H1 (cell line): ENCODE data around the gene ZNF835. TPM values are rescaled to one million over a fixed set of nuclear protein-coding genes. Genes with fewer than 3 reads are reported as not detected.

Source experiments
- CTCF ChIA-PET: fragments of 300-600 bp; sonication (Branson Sonifier 250); formaldehyde crosslinking; loops from one replicate; lab custom pipeline; 2021; ENCODE audit not compliant: partially characterized antibody; lab: Charles Lee
- POLR2A ChIA-PET: fragments of 300-600 bp; sonication (Branson Sonifier 250); formaldehyde crosslinking; loops from one replicate; lab custom pipeline; 2021; ENCODE audit warnings: inconsistent platforms; ENCODE audit not compliant: partially characterized antibody; lab: Charles Lee
- DNase-seq, 2 experiments: peaks; one replicate each; pipeline versions ENCODE4 v3.0.0 to v3.0.0-alpha.2; 2010 to 2022; ENCODE audit warnings: low spot score in 2 of 2, low read depth in 1 of 2, mixed read lengths in 1 of 2
- FAIRE-seq: peaks from 2 replicates; lab custom pipeline; 2011; peaks lifted over from hg19 to GRCh38; lab: Jason Lieb, UNC
- H2AFZ ChIP-seq: 2 replicates; pipeline ENCODE4 v1.8.1; 2012; ENCODE audit warnings: low read length, inconsistent platforms
- H2AK5ac ChIP-seq: 2 replicates; pipeline ENCODE4 v1.6.1; 2013; ENCODE audit warnings: low read depth, low read length
- H2BK120ac ChIP-seq: replicated peaks from 2 replicates; pipeline ENCODE3; 2013; ENCODE audit warnings: low read depth, low read length, inconsistent platforms
- H2BK12ac ChIP-seq: 2 replicates; pipeline ENCODE4 v1.6.1; 2013; ENCODE audit warnings: low read depth, low read length
- H2BK15ac ChIP-seq: 2 replicates; pipeline ENCODE4 v1.6.1; 2013; ENCODE audit warnings: low read length
- H2BK20ac ChIP-seq: 2 replicates; pipeline ENCODE4 v1.6.1; 2013; ENCODE audit warnings: low read length
- H2BK5ac ChIP-seq: 2 replicates; pipeline ENCODE4 v1.6.1; 2013; ENCODE audit warnings: low read depth, low read length
- H3K14ac ChIP-seq: 2 replicates; pipeline ENCODE4 v1.6.1; 2013; ENCODE audit warnings: inconsistent platforms; ENCODE audit not compliant: insufficient read length
- H3K18ac ChIP-seq: 2 replicates; pipeline ENCODE4 v1.6.1; 2013; ENCODE audit warnings: low read length; ENCODE audit errors: extremely low read depth
- H3K23ac ChIP-seq: 2 replicates; pipeline ENCODE4 v1.6.1; 2013; ENCODE audit warnings: inconsistent platforms; ENCODE audit not compliant: insufficient read length
- H3K23me2 ChIP-seq: 2 replicates; pipeline ENCODE4 v1.6.1; 2013; ENCODE audit warnings: low read depth, low read length
- H3K27ac ChIP-seq: 2 replicates; pipeline ENCODE4 v1.6.1; 2011; ENCODE audit warnings: low read depth, low read length, inconsistent platforms
- H3K27me3 ChIP-seq, 4 experiments: replicated peaks in 1 of 4; 1 replicate in 1 of 4; 2 replicates in 3 of 4; pipeline versions ENCODE4 v1.6.1 to v1.8.1; 2011 to 2013; ENCODE audit warnings: low read length in 3 of 4, mild to moderate bottlenecking in 3 of 4, inconsistent platforms in 2 of 4, mixed read lengths in 2 of 4, moderate library complexity in 1 of 4; ENCODE audit not compliant: control insufficient read depth in 3 of 4, insufficient read depth in 3 of 4; ENCODE audit errors: extremely low read depth in 1 of 4
- H3K36me3 ChIP-seq, 4 experiments: 2 replicates each; pipeline versions ENCODE4 v1.6.1 to v1.8.1; 2011 to 2013; ENCODE audit warnings: mild to moderate bottlenecking in 4 of 4, low read length in 3 of 4, moderate library complexity in 2 of 4, control low read depth in 1 of 4, inconsistent platforms in 1 of 4; ENCODE audit not compliant: insufficient read depth in 4 of 4, control insufficient read depth in 2 of 4
- H3K4ac ChIP-seq: replicated peaks from 2 replicates; pipeline ENCODE3; 2013; ENCODE audit warnings: low read length, low read depth, mixed read lengths, inconsistent platforms; ENCODE audit not compliant: insufficient read length
- H3K4me1 ChIP-seq, 4 experiments: replicated peaks in 1 of 4; 1 replicate in 1 of 4; 2 replicates in 3 of 4; pipeline versions ENCODE4 v1.6.1 to v1.8.1; 2011 to 2013; ENCODE audit warnings: low read length in 3 of 4, inconsistent platforms in 2 of 4, mixed read lengths in 1 of 4; ENCODE audit not compliant: insufficient read depth in 4 of 4, control insufficient read depth in 3 of 4
- H3K4me2 ChIP-seq, 2 experiments: 2 replicates each; pipeline versions ENCODE4 v1.6.1 to v1.8.1; 2011 to 2013; ENCODE audit warnings: low read depth in 2 of 2, low read length in 2 of 2, control low read depth in 1 of 2, inconsistent platforms in 1 of 2, mild to moderate bottlenecking in 1 of 2; ENCODE audit not compliant: insufficient read depth in 1 of 2
- H3K4me3 ChIP-seq, 4 experiments: fragments of 200-600, 300-600 bp in 1 of 4; sonication (generic), shearing (Covaris generic), sonication (Bioruptor Twin) in 1 of 4; 2 replicates each; pipeline versions ENCODE4 v1.5.1 to v1.8.1; 2011 to 2016; ENCODE audit warnings: low read length in 4 of 4, low read depth in 3 of 4, control low read depth in 2 of 4, inconsistent platforms in 2 of 4, mild to moderate bottlenecking in 2 of 4, mixed read lengths in 1 of 4, moderate library complexity in 1 of 4; ENCODE audit not compliant: insufficient read depth in 2 of 4; ENCODE audit errors: extremely low read depth in 1 of 4
- H3K56ac ChIP-seq: replicated peaks from 2 replicates; pipeline ENCODE3; 2013; ENCODE audit warnings: low read depth, mild to moderate bottlenecking, mixed read lengths, low read length, inconsistent platforms; ENCODE audit not compliant: insufficient read length
- H3K79me1 ChIP-seq: 2 replicates; pipeline ENCODE4 v1.6.1; 2013; ENCODE audit warnings: low read depth, low read length, control low read depth
- H3K79me2 ChIP-seq, 2 experiments: 2 replicates each; pipeline versions ENCODE4 v1.6.1 to v1.8.1; 2012 to 2013; ENCODE audit warnings: low read length in 2 of 2, mild to moderate bottlenecking in 2 of 2, inconsistent platforms in 1 of 2; ENCODE audit not compliant: insufficient read depth in 2 of 2, control insufficient read depth in 1 of 2
- H3K9ac ChIP-seq, 4 experiments: replicated peaks in 1 of 4; 1 replicate in 1 of 4; 2 replicates in 3 of 4; pipeline versions ENCODE4 v1.6.1 to v1.8.1; 2011 to 2013; ENCODE audit warnings: low read depth in 3 of 4, low read length in 3 of 4, control low read depth in 2 of 4, mild to moderate bottlenecking in 2 of 4, moderate library complexity in 2 of 4, inconsistent platforms in 1 of 4; ENCODE audit errors: extremely low read depth in 1 of 4
- H3K9me3 ChIP-seq, 2 experiments: 2 replicates each; pipeline versions ENCODE4 v1.6.1 to v1.8.1; 2012 to 2013; ENCODE audit warnings: mild to moderate bottlenecking in 2 of 2, moderate library complexity in 2 of 2, control low read depth in 1 of 2, inconsistent platforms in 1 of 2, low read depth in 1 of 2, low read length in 1 of 2, mixed read lengths in 1 of 2; ENCODE audit not compliant: insufficient read depth in 2 of 2
- H4K20me1 ChIP-seq, 2 experiments: replicated peaks in 1 of 2; 2 replicates each; pipeline versions ENCODE3 to v1.8.1; 2011 to 2013; ENCODE audit warnings: inconsistent platforms in 2 of 2, low read length in 2 of 2, mild to moderate bottlenecking in 1 of 2; ENCODE audit not compliant: insufficient read depth in 2 of 2, control insufficient read depth in 1 of 2
- H4K5ac ChIP-seq: 2 replicates; pipeline ENCODE4 v1.6.1; 2013; ENCODE audit warnings: low read length, low read depth, mixed read lengths, inconsistent platforms; ENCODE audit not compliant: insufficient read length
- H4K8ac ChIP-seq: 2 replicates; pipeline ENCODE4 v1.8.0; 2013; ENCODE audit warnings: mild to moderate bottlenecking, moderate library complexity, low read length, inconsistent platforms; ENCODE audit not compliant: insufficient read depth; ENCODE audit errors: extremely low read depth
- H4K91ac ChIP-seq: replicated peaks from 2 replicates; pipeline ENCODE3; 2013; ENCODE audit warnings: low read length, mixed read lengths, inconsistent platforms; ENCODE audit not compliant: insufficient read length
- CREB1 ChIP-seq: IDR thresholded peaks from 2 replicates; pipeline ENCODE4 v1.6.1; 2012; ENCODE audit warnings: inconsistent platforms
- HDAC2 ChIP-seq, 2 experiments: fragments of 300-600 bp in 1 of 2; sonication (generic) in 1 of 2; IDR thresholded peaks; 2 replicates each; pipeline ENCODE4 v1.6.1; 2011 to 2012; ENCODE audit warnings: low read depth in 2 of 2, low read length in 2 of 2, mild to moderate bottlenecking in 2 of 2, moderate library complexity in 2 of 2, borderline replicate concordance in 1 of 2, inconsistent platforms in 1 of 2
- KDM4A ChIP-seq: IDR thresholded peaks from one replicate; pipeline ENCODE4 v1.7.1; 2012; ENCODE audit warnings: low read depth, mild to moderate bottlenecking, moderate library complexity, low read length, inconsistent platforms; ENCODE audit not compliant: severe bottlenecking
- MAFK ChIP-seq: IDR thresholded peaks from 2 replicates; pipeline ENCODE4 v1.6.1; 2012; ENCODE audit warnings: low read depth, mild to moderate bottlenecking, improper control_type of control experiment, low read length
- NANOG ChIP-seq: IDR thresholded peaks from 2 replicates; pipeline ENCODE4 v1.6.1; 2011; ENCODE audit warnings: low read length, low read depth, mild to moderate bottlenecking, inconsistent platforms; ENCODE audit not compliant: insufficient read depth, poor library complexity, severe bottlenecking
- RNF2 ChIP-seq: fragments of 200-900, 300-1000 bp; sonication (generic); IDR thresholded peaks from 2 replicates; pipeline ENCODE4 v1.7.1; 2016; ENCODE audit warnings: borderline replicate concordance, low read depth, mild to moderate bottlenecking, antibody characterized with exemption, low read length; ENCODE audit not compliant: poor library complexity, severe bottlenecking; ENCODE audit errors: missing control alignments
- SIN3A ChIP-seq, 2 experiments: IDR thresholded peaks in 1 of 2; conservative IDR thresholded peaks in 1 of 2; 2 replicates each; pipeline ENCODE4 v1.6.1; 2011 to 2012; ENCODE audit warnings: low read length in 2 of 2, improper control_type of control experiment in 1 of 2, low read depth in 1 of 2, mild to moderate bottlenecking in 1 of 2
- WGBS, 2 experiments: shearing (Covaris generic) in 1 of 2; methylation state at CpG; one replicate each; pipeline versions ENCODE4 v1.1.6 to v1.1.7; 2013 to 2015; ENCODE audit warnings: low lambda C conversion rate in 2 of 2, mixed read lengths in 2 of 2, inconsistent platforms in 1 of 2, low coverage in 1 of 2, missing lambda C conversion rate in 1 of 2; ENCODE audit not compliant: insufficient replicate concordance in 2 of 2, insufficient coverage in 1 of 2, insufficient read length in 1 of 2; ENCODE audit errors: extremely low coverage in 1 of 2, missing lambda C conversion rate in 1 of 2; 5-methylcytosine and 5-hydroxymethylcytosine counted together
- polyA plus RNA-seq, 7 experiments: library from polyadenylated mRNA; depleted of rRNA in 3 of 7; stranded (reverse) in 5 of 7; unstranded in 2 of 7; fragments of >200 nt in 5 of 7; fragments of 200-250 nt in 2 of 7; gene quantifications; 1 replicate in 5 of 7; 2 replicates in 1 of 7; 4 replicates in 1 of 7; pipeline versions ENCODE4 v1.2.1 to v1.2.3, GENCODE V29; 2011 to 2013; ENCODE audit warnings: missing spikeins in 2 of 7, mixed read lengths in 2 of 7
- total RNA-seq: library from RNA; stranded (reverse); fragmentation: NEBNext Ultra II Directional; extraction: Animal tissue kit (Norgen Biotek cat#: 25700); gene quantifications from 2 replicates; pipeline ENCODE4 v1.2.1, GENCODE V29; 2021
- TF ChIP-seq, protein P1 (sequence below): IDR thresholded peaks from 2 replicates; pipeline ENCODE4 v1.6.1; 2012; ENCODE audit warnings: inconsistent platforms
- TF ChIP-seq, protein P2 (sequence below): IDR thresholded peaks from 2 replicates; pipeline ENCODE4 v1.6.1; 2012; ENCODE audit warnings: low read length, inconsistent platforms

ZNF835 gene
- total and polyA plus RNA-seq, 2 of the 8 experiments (the other 6 are each of a cell fraction or from before 2014, with no cell fraction given), result 0.02 to 1.8 TPM

DNA sequence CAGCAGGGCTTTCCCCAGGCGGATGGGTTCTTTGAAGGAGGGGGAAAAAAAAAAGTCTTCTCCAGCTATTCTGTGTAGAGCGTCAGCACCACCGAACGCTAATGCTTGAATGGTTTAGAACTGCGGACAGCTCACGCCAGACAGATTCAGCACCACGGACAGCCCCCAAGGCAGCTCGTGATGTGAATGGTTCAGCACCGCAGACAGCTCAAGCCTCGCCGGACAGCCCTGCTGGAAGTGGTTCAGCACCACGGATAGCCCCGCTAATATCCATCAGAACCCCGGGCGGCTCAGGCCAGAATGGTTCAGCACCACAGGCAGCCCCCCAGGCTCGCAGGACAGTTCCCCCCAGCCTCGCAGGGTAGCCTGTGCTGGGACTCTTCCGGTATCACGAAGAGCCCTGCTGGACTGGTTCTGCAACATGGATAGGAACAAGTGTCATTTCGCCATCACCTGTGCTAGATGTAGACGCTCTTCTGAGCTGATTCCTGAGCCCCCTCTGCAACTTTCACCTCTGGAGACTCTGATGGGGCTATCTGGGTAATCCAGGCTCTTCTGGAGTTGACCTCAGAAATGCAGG, 33.5 kb downstream of the ZNF835 start:
- Histone ChIP-seq H3K18ac (no peak overlapping the region), H3K56ac (no peak overlapping the region), H3K9me3 (peaks cover 52 to 69% of the 10 kb centered on the region in 2 experiments), H2BK12ac (no peak overlapping the region), H3K27ac (no peak overlapping the region), H4K91ac (no peak overlapping the region), H2AFZ (no peak overlapping the region), H3K4me1 (no peaks in the 10 kb centered on the region), H2BK5ac (no peak overlapping the region), H3K27me3 (no peaks in the 10 kb centered on the region), H3K23me2 (no peaks in the 10 kb centered on the region), H3K79me2 (no peaks in the 10 kb centered on the region), H3K4me3 (no peak overlapping the region), H4K5ac (no peak overlapping the region), H3K36me3 (no peaks in the 10 kb centered on the region), H4K20me1 (no peaks in the 10 kb centered on the region), H3K4ac (no peak overlapping the region), H3K23ac (no peak overlapping the region), H2BK20ac (no peak overlapping the region), H2BK120ac (no peak overlapping the region), H3K9ac (no peak overlapping the region), H3K14ac (no peak overlapping the region), H3K79me1 (no peaks in the 10 kb centered on the region), H3K4me2 (no peak overlapping the region), H2AK5ac (no peak overlapping the region), H2BK15ac (no peak overlapping the region), H4K8ac (no peak overlapping the region)
- no peak for FAIRE-seq
- POLR2A ChIA-PET, result no interaction called here
- DNase-seq, result peak; percentile 65 to 85
- CTCF ChIA-PET, result interaction anchor here (1.0 kb wide), 1 partner anchor 31 kb away, joined by 3 read pairs; no protein-coding TSS in a partner anchor
- 43% methylated on average over 12 of the region's 21 CpGs; no CpG with 5 or more reads in 1 of the 2 experiments for whole genome bisulfite sequencing, 2 experiments
- TF ChIP-seq CREB1 (0 out of 2 replicates have a peak, but pooled peaks have one; percentile 23), SIN3A (conservative IDR thresholded peaks at IDR 0.05 in 1 of 2, IDR thresholded peaks at IDR 0.05 in 1 of 2; ENCODE audit: low read depth in 1 of 2, low read length in 2 of 2) (peak; percentile 100), HDAC2 (IDR thresholded peaks at IDR 0.05; ENCODE audit: borderline replicate concordance in 1 of 2, low read depth in 2 of 2, low read length in 2 of 2) (peak; percentile 96 to 97; a peak in 3 of 4 replicates), RNF2 (no peak), KDM4A (no peak), MAFK (no peak), NANOG (peak; percentile 26)
- TF ChIP-seq, protein P1, sequence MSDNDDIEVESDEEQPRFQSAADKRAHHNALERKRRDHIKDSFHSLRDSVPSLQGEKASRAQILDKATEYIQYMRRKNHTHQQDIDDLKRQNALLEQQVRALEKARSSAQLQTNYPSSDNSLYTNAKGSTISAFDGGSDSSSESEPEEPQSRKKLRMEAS, result peak; percentile 66
- TF ChIP-seq, protein P2, sequence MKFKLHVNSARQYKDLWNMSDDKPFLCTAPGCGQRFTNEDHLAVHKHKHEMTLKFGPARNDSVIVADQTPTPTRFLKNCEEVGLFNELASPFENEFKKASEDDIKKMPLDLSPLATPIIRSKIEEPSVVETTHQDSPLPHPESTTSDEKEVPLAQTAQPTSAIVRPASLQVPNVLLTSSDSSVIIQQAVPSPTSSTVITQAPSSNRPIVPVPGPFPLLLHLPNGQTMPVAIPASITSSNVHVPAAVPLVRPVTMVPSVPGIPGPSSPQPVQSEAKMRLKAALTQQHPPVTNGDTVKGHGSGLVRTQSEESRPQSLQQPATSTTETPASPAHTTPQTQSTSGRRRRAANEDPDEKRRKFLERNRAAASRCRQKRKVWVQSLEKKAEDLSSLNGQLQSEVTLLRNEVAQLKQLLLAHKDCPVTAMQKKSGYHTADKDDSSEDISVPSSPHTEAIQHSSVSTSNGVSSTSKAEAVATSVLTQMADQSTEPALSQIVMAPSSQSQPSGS, result no peak
